ENCODE data around the gene ZNF554. TPM values are rescaled to one million over a fixed set of nuclear protein-coding genes. Genes with fewer than 3 reads are reported as not detected.

ZNF554 gene
- 9.1 TPM for total RNA-seq

DNA sequence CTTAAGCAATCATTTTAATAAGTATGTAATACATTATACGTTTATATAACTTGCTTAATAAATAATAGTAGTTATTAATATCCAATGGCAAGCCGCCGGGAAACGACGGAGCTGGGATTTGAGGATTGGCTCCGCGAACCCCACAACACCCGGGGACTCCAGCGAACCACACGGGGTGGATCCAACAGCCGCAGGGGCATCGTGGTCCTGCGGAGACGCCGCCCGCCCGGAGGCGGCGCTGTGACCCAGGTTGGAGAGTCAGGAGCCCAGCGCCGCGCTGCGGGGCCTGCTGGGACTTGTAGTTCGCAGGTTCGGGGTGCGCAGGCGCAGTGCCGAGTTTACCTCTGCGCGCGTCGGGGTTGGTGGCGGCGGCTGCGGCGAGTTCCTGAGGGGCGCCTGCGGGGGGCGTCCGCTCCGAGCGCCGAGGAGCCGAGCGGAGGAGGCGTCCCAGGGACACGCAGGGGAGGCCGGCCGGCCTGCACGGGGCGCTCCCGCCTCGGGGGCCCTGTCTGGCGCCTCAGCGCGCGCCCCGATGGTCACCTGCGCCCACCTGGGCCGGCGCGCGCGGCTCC, at the start of gene ZNF554:
Gene ZNF554 (plus strand): TSS at position 329 of the 572 bp plus-strand sequence. CDS start 204 bp downstream, at position 533.

DNA sequence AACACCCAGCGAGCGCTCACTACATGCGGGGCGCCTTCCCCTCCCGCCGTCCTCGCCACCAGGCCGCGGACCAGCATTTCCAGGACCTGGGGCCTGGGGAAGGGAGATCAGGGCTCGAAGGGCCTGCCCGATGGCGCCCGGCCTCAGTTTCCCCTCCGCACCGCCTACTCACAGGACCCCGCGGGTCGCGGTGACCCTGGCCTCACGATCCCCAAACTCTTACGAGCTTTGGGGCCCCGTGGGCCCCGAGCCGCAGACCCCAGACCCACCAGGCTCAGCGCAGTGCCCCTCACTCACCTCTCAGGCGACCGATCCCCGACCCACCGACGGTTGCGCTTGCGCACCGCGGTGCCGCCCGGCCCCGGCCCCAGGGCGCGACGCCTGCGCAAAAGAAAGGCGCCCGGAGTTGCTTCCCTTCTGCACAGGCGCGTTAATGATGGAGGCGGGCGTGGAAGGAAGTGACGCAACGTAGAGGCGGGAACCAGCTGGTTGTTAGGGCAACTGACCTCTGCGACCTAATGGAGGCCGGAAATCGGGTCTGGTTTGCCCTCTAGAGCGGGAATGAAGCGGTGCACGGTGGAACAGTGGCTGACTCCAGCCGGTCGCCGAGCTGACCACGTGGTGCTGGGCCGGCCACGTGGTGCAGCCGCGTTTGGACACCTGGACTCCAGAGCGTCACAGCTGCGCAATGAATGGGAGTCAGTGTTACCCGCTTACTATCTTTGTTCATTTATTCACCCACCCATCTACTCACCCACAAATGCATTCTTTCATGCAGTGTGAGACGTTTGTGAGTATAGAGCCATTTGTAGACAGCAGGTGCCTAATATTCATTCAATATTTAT, 36.5 kb upstream of the ZNF554 start, which contains the start of gene SGTA:
Gene SGTA (minus strand): TSS at position 338 of the 845 bp plus-strand sequence. CDS start 14,205 bp downstream, outside the sequence.

DNA sequence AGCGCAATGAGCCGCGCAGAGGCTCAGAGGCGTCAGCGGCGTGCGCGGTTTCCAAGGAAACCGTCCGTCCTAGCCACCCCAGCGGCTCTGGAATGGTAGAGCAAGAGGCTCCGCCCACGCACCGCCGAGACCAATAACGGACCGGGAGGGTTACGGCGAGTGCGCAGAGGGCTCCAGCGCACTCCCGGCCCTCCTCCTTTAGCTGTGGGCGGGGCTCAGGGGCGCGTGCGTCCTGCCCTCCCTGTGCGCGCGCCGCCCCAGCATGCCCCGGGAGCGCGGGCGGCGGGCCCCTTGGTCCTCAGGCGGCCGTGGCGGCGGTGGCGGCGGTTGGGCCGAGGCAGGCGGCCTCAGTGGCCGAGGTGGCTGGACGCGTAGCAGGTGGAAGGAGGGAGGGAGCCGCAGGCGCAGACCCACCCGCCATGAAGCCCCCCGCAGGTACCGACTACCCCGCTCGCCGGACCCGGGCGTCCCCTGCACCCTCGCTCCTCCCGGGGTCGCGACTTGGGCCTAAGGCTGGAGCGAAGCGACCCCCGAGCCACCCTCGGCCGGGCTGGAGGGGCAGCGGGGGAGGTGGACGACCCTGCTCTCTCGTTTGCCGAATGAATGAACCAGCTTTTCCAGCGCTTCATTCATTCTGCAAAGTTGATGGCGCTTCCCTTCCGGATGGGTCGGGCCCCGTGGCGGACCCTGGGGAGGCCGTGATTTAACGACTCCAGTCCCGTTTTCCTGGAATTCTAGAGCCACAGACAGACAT, 34.2 kb upstream of the ZNF554 start, which contains the start of gene THOP1:
Gene THOP1 (plus strand): TSS at position 260 of the 754 bp plus-strand sequence. CDS start 160 bp downstream, at position 420.

DNA sequence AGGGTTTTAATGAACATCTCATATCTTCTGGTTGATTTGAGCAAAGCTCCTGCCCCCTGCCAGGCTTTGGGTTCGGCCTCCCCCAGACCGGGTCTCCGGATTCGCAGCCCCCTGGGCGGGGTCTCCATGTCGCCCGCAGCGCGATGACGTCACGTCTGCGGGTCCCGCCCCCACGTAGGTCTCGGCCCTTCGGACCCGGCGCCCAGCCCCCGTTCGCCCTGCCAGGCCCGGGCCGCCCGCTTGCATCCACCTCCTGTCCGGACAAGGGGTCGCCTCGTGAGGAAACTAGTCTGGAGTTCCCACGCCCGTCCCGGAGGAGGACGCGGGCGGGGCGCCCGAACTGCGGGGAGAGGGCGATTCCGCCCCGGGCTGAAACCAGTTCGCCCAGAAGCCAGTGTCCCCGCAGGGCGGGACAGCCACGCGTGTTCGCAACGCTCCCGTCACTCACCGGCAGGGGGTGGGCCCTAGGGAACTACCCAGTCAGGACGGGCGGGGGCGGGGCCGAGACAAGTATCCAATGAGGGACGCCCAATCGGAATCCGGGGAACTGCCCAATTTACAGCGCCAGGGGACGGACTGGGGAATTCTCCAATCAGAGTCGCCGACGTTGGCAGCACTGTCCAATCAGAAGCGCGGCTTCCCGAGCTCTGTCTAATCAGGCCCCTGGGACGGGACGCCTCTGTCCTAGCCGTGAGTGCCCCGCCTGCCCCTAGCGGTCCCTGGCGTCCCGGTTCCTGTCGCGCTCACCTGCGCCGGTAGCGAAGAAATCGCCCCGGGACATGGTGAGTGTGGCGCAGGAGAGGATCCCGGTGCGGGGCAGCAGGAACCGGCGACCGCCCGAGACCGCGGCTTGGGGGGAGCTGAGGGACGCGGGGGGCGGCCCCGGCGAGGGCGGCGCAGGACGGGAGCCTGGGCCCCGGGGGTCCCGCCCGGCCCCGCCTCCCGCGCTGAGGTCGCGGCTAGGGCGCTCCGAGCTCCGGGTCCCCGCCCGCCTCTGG, 21.4 kb downstream of the ZNF554 start, which contains the start of gene ZNF555:
Gene ZNF555 (plus strand): TSS at position 682 of the 998 bp plus-strand sequence. CDS start 98 bp downstream, at position 780.

GRCh38 chr19:2867025-2867991, 47.6 kb downstream of the ZNF554 start, which contains the start of gene ZNF556:
TSS of gene ZNF556 (plus strand) at chr19:2867335. CDS start at chr19:2867422, 87 bp downstream.

Other genes starting within 250 kb of the ZNF554 start
- 6.3 TPM for gene GNG7, start 117.2 kb upstream of the ZNF554 start, total RNA-seq
- 1.6 TPM for gene DIRAS1, start 98.5 kb upstream of the ZNF554 start, total RNA-seq
- gene SLC39A3, start 79.9 kb upstream of the ZNF554 start, total RNA-seq, result 24.8 TPM
- gene SGTA, start 36.6 kb upstream of the ZNF554 start, total RNA-seq, result 52.5 TPM
- gene THOP1, start 34.4 kb upstream of the ZNF554 start, total RNA-seq, result 64.0 TPM
- gene ZNF555, start 21.6 kb downstream of the ZNF554 start, total RNA-seq, result 16.7 TPM
- 9.3 TPM for gene ZNF556, start 47.5 kb downstream of the ZNF554 start, total RNA-seq
- gene ZNF57, start 81.1 kb downstream of the ZNF554 start, total RNA-seq, result 6.1 TPM
- gene ZNF77, start 125.1 kb downstream of the ZNF554 start, total RNA-seq, result 9.3 TPM
- 7.6 TPM for gene TLE6, start 157.7 kb downstream of the ZNF554 start, total RNA-seq
- gene TLE2, start 209.4 kb downstream of the ZNF554 start, total RNA-seq, result 40.8 TPM
- gene TLE5, start 242.6 kb downstream of the ZNF554 start, total RNA-seq, result 145 TPM

Measured in metanephros (tissue), 1 donor.